HepG2 (cell line): Measurements from ENCODE around the gene LYRM4. TPM values are rescaled to one million over a fixed set of nuclear protein-coding genes. Genes with fewer than 3 reads are reported as not detected.

Experiments
- ATAC-seq: fragments of 200-7000 bp; cut with Tn5 transposase; 3 replicates; pipeline ENCODE4 v1.9.1; 2020; ENCODE audit warnings: mild to moderate bottlenecking, moderate library complexity
- BruUV-seq: library from RNA; stranded (reverse); fragments of 400-500 nt; replicated peaks from 2 replicates; lab custom pipeline; 2021; lab: Mats Ljungman, UMichigan
- CTCF ChIA-PET: fragments of 300-600 bp; formaldehyde crosslinking; extraction: SDS; loops from one replicate; lab custom pipeline; 2021; ENCODE audit warnings: low total read pairs, inconsistent platforms, low intra/inter-chr PET ratio; lab: Yijun Ruan, JAX
- POLR2A ChIA-PET: fragments of 350-600 bp; sonication (Branson Sonifier 250); formaldehyde crosslinking; loops from one replicate; lab custom pipeline; 2020; ENCODE audit warnings: antibody characterized with exemption, inconsistent platforms; lab: Yijun Ruan, JAX
- DNase-seq: peaks from one replicate; pipeline ENCODE4 v3.0.0-alpha.2; 2015; ENCODE audit warnings: low spot score
- FAIRE-seq: peaks from 3 replicates; lab custom pipeline; 2011; peaks lifted over from hg19 to GRCh38; lab: Jason Lieb, UNC
- H2AFZ ChIP-seq: one replicate; pipeline ENCODE4 v1.6.1; 2011; ENCODE audit warnings: low read length, inconsistent platforms
- H3K27ac ChIP-seq: fragments of 300-600 bp; 3 replicates; pipeline ENCODE4 v1.8.0; 2011; ENCODE audit warnings: mixed run types, mild to moderate bottlenecking, mixed read lengths, low read length, inconsistent platforms; ENCODE audit not compliant: insufficient read depth; ENCODE audit errors: extremely low read length
- H3K27me3 ChIP-seq, 2 experiments: fragments of 200-600 bp in 1 of 2; 2 replicates in 1 of 2; 3 replicates in 1 of 2; pipeline versions ENCODE4 v1.6.0 to v1.8.0; 2011; ENCODE audit warnings: low read length in 2 of 2, mild to moderate bottlenecking in 2 of 2, moderate library complexity in 2 of 2, inconsistent platforms in 1 of 2; ENCODE audit not compliant: insufficient read depth in 2 of 2, control insufficient read depth in 1 of 2
- H3K36me3 ChIP-seq, 2 experiments: fragments of 200-600 bp in 1 of 2; replicated peaks in 1 of 2; 2 replicates in 1 of 2; 3 replicates in 1 of 2; pipeline versions ENCODE4 v1.5.1 to v1.8.0; 2011; ENCODE audit warnings: low read length in 2 of 2, inconsistent platforms in 1 of 2; ENCODE audit not compliant: insufficient read depth in 2 of 2, control insufficient read depth in 1 of 2
- H3K4me1 ChIP-seq: 2 replicates; pipeline ENCODE4 v1.5.1; 2012; ENCODE audit warnings: low read length, inconsistent platforms; ENCODE audit not compliant: insufficient read depth
- H3K4me2 ChIP-seq: 2 replicates; pipeline ENCODE4 v1.6.0; 2011; ENCODE audit warnings: low read depth, low read length, inconsistent platforms
- H3K4me3 ChIP-seq, 3 experiments: fragments of 200-600 bp in 1 of 3; sonication (generic), shearing (Covaris generic) in 1 of 3; replicated peaks in 1 of 3; 2 replicates each; pipeline ENCODE4 v1.5.1; 2011 to 2016; ENCODE audit warnings: low read length in 3 of 3, inconsistent platforms in 2 of 3, low read depth in 2 of 3, mild to moderate bottlenecking in 2 of 3, control low read depth in 1 of 3, mixed read lengths in 1 of 3; ENCODE audit not compliant: insufficient read depth in 1 of 3
- H3K79me2 ChIP-seq: one replicate; pipeline ENCODE4 v1.6.1; 2011; ENCODE audit warnings: low read length, inconsistent platforms; ENCODE audit not compliant: insufficient read depth
- H3K9ac ChIP-seq: 2 replicates; pipeline ENCODE4 v1.6.0; 2011; ENCODE audit warnings: mild to moderate bottlenecking, low read depth, low read length, inconsistent platforms; ENCODE audit not compliant: insufficient read depth
- H3K9me3 ChIP-seq: 2 replicates; pipeline ENCODE4 v1.5.1; 2012; ENCODE audit warnings: mild to moderate bottlenecking, low read length
- H4K20me1 ChIP-seq: 2 replicates; pipeline ENCODE4 v1.6.0; 2011; ENCODE audit warnings: inconsistent platforms, mild to moderate bottlenecking, low read length, moderate library complexity; ENCODE audit not compliant: insufficient read depth
- BORCS8-MEF2B ChIP-seq: sonication (generic); formaldehyde crosslinking; IDR thresholded peaks from 2 replicates; pipeline ENCODE4 v1.8.0; 2022; ENCODE audit warnings: mild to moderate bottlenecking, missing genetic modification reagents
- CBX2 ChIP-seq, 2 experiments: fragments of 200-600 bp in 1 of 2; sonication (generic); formaldehyde crosslinking in 1 of 2; IDR thresholded peaks; 2 replicates each; pipeline versions ENCODE4 v1.7.0 to v1.8.1; 2018 to 2022; ENCODE audit warnings: low read depth in 2 of 2, low read length in 1 of 2, mild to moderate bottlenecking in 1 of 2, missing genetic modification reagents in 1 of 2
- GZF1 ChIP-seq: sonication (generic); formaldehyde crosslinking; IDR thresholded peaks from 2 replicates; pipeline ENCODE4 v1.5.1; 2020; ENCODE audit warnings: mild to moderate bottlenecking, missing genetic modification reagents
- LCORL ChIP-seq, 2 experiments: fragments of 450-650 bp in 1 of 2; sonication (generic) in 1 of 2; formaldehyde crosslinking in 1 of 2; IDR thresholded peaks; 2 replicates each; pipeline versions ENCODE4 v1.5.0 to v1.6.1; 2017 to 2020; ENCODE audit warnings: antibody characterized with exemption in 1 of 2, missing genetic modification reagents in 1 of 2
- MBNL3 ChIP-seq: fragments of 250-450 bp; sonication (Bioruptor Pico); conservative IDR thresholded peaks from 2 replicates; pipeline ENCODE4 v1.8.0; 2022; ENCODE audit warnings: mild to moderate bottlenecking, inconsistent platforms
- MIXL1 ChIP-seq: IDR thresholded peaks from 2 replicates; pipeline ENCODE4 v1.6.1; 2016
- MYC ChIP-seq: sonication (generic); formaldehyde crosslinking; IDR thresholded peaks from 2 replicates; pipeline ENCODE4 v1.9.0; 2021; ENCODE audit warnings: missing genetic modification reagents, borderline replicate concordance
- SCMH1 ChIP-seq: sonication (generic); formaldehyde crosslinking; IDR thresholded peaks from 2 replicates; pipeline ENCODE4 v1.9.0; 2021; ENCODE audit warnings: missing genetic modification reagents, mild to moderate bottlenecking, borderline replicate concordance
- TGIF2 ChIP-seq: IDR thresholded peaks from 2 replicates; pipeline ENCODE4 v1.6.1; 2016; ENCODE audit warnings: control low read depth, missing compliant biosample characterization
- ZNF326 ChIP-seq: sonication (generic); formaldehyde crosslinking; IDR thresholded peaks from 2 replicates; pipeline ENCODE4 v1.4.0; 2020; ENCODE audit warnings: missing genetic modification reagents, borderline replicate concordance
- ZNF510 ChIP-seq: sonication (generic); formaldehyde crosslinking; IDR thresholded peaks from 2 replicates; pipeline ENCODE4 v1.4.0; 2020; ENCODE audit warnings: low read depth, mild to moderate bottlenecking, missing genetic modification reagents
- ZNF781 ChIP-seq: sonication (generic); formaldehyde crosslinking; IDR thresholded peaks from 2 replicates; pipeline ENCODE4 v1.5.1; 2020; ENCODE audit warnings: borderline replicate concordance, mild to moderate bottlenecking, missing genetic modification reagents; ENCODE audit errors: not compliant biosample characterization
- WGBS: methylation state at CpG from one replicate; pipeline ENCODE4 v1.1.6; 2017; ENCODE audit warnings: low lambda C conversion rate; 5-methylcytosine and 5-hydroxymethylcytosine counted together
- in situ Hi-C: cut with HindIII; loops from 2 replicates; pipeline ENCODE4 v1.10.0; 2017; ENCODE audit warnings: low pct_unique_long_range_greater_than_20kb; ENCODE audit not compliant: extremely low pct_ligation_motif_present
- intact Hi-C: fragments of 100-400 bp; cut with micrococcal nuclease; formaldehyde crosslinking; loops from one replicate; pipeline ENCODE4 v1.10.0; 2022; ENCODE audit not compliant: unreplicated experiment
- polyA plus RNA-seq, 8 experiments: library from polyadenylated mRNA; depleted of rRNA in 3 of 8; stranded (reverse) in 7 of 8; unstranded in 1 of 8; fragments of >200 nt; fragmentation: Illumina TruSeq in 4 of 8; extraction: Trizol in 4 of 8; gene quantifications; 2 replicates each; pipeline versions ENCODE4 v1.2.1 to v1.2.3, GENCODE V29; 2011 to 2016; ENCODE audit warnings: low read depth in 4 of 8, missing spikeins in 1 of 8, mixed read lengths in 1 of 8; ENCODE audit not compliant: insufficient read depth in 1 of 8
- total RNA-seq, 5 experiments: library from RNA; depleted of rRNA; stranded (reverse); fragments of >200 nt; fragmentation: Illumina TruSeq; extraction: Trizol; gene quantifications; 2 replicates each; pipeline ENCODE4 v1.2.3, GENCODE V29; 2016; ENCODE audit warnings: low read depth in 1 of 5
- TF ChIP-seq, protein P1 (sequence below): IDR thresholded peaks from 2 replicates; pipeline ENCODE4 v1.6.1; 2016
- TF ChIP-seq, protein P2 (sequence below): fragments of 450-650 bp; IDR thresholded peaks from 2 replicates; pipeline ENCODE4 v1.6.1; 2016

LYRM4 gene
- total and polyA plus RNA-seq, 2 of the 13 experiments (the other 11 are each of a cell fraction or from before 2014, with no cell fraction given): 64.6 to 67.5 TPM

DNA sequence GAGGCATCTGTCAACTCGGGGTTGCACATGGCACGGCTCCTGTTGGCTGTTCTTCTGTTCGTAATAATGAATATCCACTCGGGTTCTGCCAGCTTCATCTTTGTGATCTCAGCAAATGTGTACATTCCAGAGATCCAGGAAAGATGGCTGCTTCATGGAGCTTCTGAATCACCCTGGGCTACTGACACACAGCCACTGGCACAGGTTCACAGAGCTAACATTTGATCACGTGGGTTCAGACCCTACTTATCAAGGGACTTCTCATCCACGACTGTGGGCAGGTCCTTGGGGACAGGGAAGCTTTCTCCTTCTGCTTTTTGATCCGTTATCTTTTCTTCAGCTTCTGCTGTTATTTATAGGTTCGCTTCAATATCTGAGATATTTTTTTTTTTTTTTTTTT, 157.5 kb downstream of the LYRM4 start:
- in situ Hi-C loops (no loop called here), intact Hi-C loops (no loop called here)
- H3K9me3 ChIP-seq: no peaks in the 10 kb centered on the region
- H3K79me2 ChIP-seq: no peaks in the 10 kb centered on the region
- H3K4me1 ChIP-seq: no peaks in the 10 kb centered on the region
- ATAC-seq (no peak), DNase-seq (no peak), FAIRE-seq (no peak)
- WGBS: 93% methylated on average over 8 of the region's 8 CpGs
- no peaks in the 10 kb centered on the region for H3K27me3 ChIP-seq
- CTCF ChIA-PET: no interaction called here
- TF ChIP-seq MYC (CRISPR knock-in tag) (no peak), BORCS8-MEF2B (no peak), TGIF2 (CRISPR knock-in tag) (no peak), MIXL1 (no peak), ZNF326 (CRISPR knock-in tag) (no peak), ZNF781 (CRISPR knock-in tag) (no peak), SCMH1 (CRISPR knock-in tag) (no peak), MBNL3 (no peak), CBX2 (IDR thresholded peaks at IDR 0.05; ENCODE audit: low read depth, low read length) (no peak), CBX2 (CRISPR knock-in tag; IDR thresholded peaks at IDR 0.05; ENCODE audit: low read depth) (no peak), ZNF510 (CRISPR knock-in tag) (no peak), GZF1 (CRISPR knock-in tag) (no peak), LCORL (IDR thresholded peaks at IDR 0.05) (no peak), LCORL (CRISPR knock-in tag; IDR thresholded peaks at IDR 0.05) (no peak)
- TF ChIP-seq, protein P1, sequence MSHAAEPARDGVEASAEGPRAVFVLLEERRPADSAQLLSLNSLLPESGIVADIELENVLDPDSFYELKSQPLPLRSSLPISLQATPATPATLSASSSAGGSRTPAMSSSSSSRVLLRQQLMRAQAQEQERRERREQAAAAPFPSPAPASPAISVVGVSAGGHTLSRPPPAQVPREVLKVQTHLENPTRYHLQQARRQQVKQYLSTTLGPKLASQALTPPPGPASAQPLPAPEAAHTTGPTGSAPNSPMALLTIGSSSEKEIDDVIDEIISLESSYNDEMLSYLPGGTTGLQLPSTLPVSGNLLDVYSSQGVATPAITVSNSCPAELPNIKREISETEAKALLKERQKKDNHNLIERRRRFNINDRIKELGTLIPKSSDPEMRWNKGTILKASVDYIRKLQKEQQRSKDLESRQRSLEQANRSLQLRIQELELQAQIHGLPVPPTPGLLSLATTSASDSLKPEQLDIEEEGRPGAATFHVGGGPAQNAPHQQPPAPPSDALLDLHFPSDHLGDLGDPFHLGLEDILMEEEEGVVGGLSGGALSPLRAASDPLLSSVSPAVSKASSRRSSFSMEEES (CRISPR knock-in tag): no peak
- TF ChIP-seq, protein P2, sequence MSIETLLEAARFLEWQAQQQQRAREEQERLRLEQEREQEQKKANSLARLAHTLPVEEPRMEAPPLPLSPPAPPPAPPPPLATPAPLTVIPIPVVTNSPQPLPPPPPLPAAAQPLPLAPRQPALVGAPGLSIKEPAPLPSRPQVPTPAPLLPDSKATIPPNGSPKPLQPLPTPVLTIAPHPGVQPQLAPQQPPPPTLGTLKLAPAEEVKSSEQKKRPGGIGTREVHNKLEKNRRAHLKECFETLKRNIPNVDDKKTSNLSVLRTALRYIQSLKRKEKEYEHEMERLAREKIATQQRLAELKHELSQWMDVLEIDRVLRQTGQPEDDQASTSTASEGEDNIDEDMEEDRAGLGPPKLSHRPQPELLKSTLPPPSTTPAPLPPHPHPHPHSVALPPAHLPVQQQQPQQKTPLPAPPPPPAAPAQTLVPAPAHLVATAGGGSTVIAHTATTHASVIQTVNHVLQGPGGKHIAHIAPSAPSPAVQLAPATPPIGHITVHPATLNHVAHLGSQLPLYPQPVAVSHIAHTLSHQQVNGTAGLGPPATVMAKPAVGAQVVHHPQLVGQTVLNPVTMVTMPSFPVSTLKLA: no peak
- peaks cover 0 to 2% of the 10 kb centered on the region in 2 experiments; a peak in 2 of 5 replicates for H3K36me3 ChIP-seq
- H3K9ac ChIP-seq: no peak overlapping the region
- no peak overlapping the region for H3K27ac ChIP-seq
- H3K4me3 ChIP-seq: no peak overlapping the region
- POLR2A ChIA-PET: no interaction called here
- no peak overlapping the region for H3K4me2 ChIP-seq
- BruUV-seq: no TSS peak
- no peaks in the 10 kb centered on the region for H4K20me1 ChIP-seq
- no peak overlapping the region for H2AFZ ChIP-seq
